Fibroblast of skin of right biceps (primary cell): ENCODE results near the gene TAF6L.
A peak's percentile ranks its signal among the peaks of the same experiment; 100 is the strongest.
"Not testable (repeated sequence)": the region's sequence is repeated elsewhere in the genome, so short reads cannot be mapped to it uniquely, and the experiment has no call there.

Experiments
- DNase-seq: peaks from one replicate; pipeline ENCODE4 v3.0.0-alpha.2; 2013

Gene TAF6L

GRCh38 chr11:62805961-62806441 lies 34.8 kb downstream of the TAF6L start:
- peak; percentile 26 for DNase-seq

DNA sequence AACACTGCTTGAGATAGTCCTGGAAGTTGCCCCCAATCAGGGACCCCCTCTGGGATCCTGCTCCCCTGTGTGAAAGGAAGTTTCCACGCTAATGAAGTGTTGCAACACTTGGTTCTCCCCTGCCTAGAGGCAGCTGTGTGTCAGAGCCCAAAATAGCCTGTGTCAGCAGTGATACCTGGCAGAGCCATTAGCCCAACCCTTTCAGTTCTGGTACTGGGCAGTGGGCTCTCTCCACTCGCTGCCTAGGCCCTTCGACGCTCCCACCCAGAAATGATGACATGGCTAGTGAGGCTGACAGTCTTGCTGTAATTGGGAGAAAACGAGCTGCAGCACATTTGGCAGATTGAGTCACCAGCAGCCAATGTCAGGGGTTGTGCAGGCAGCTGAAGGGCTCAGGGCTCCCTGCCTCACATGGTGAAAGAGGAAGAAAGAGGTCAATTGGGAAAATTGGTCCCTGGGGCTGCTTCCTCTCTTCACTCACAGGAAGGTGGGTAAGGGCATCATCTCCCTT lies 35.5 kb downstream of the TAF6L start:
- peak; percentile 13 for DNase-seq

GRCh38 chr11:62810748-62811147 lies 39.6 kb downstream of the TAF6L start:
- no peak for DNase-seq

- DNase-seq: no peak
Measured at GRCh38 chr11:62811659-62812058, 40.5 kb downstream of the TAF6L start.

- DNase-seq: no peak
Measured at GRCh38 chr11:62816557-62816956, 45.4 kb downstream of the TAF6L start.

- no peak for DNase-seq
Measured at GRCh38 chr11:62817129-62817528, 45.9 kb downstream of the TAF6L start.

DNA sequence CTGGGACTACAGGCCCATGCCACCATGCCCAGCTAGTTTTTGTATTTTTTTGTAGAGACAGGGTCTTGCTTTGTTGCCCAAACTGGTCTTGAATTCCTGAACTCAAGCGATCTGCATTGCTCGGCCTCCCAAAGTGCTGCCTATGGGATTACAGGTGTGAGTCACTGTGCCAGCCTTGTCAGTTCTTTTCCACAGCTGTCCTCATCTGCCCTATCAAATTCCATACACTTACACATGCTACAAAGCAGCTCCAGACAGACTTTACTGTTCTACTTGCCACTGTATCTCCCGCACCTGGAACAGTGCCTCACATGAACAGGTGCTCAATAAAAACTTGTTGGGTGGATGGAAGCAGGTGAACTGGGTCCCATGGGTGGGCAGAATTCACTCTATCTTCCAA lies 52.5 kb downstream of the TAF6L start:
- DNase-seq: no peak

- DNase-seq: not testable (repeated sequence)
Measured at GRCh38 chr11:62828130-62828529, 56.9 kb downstream of the TAF6L start.

DNA sequence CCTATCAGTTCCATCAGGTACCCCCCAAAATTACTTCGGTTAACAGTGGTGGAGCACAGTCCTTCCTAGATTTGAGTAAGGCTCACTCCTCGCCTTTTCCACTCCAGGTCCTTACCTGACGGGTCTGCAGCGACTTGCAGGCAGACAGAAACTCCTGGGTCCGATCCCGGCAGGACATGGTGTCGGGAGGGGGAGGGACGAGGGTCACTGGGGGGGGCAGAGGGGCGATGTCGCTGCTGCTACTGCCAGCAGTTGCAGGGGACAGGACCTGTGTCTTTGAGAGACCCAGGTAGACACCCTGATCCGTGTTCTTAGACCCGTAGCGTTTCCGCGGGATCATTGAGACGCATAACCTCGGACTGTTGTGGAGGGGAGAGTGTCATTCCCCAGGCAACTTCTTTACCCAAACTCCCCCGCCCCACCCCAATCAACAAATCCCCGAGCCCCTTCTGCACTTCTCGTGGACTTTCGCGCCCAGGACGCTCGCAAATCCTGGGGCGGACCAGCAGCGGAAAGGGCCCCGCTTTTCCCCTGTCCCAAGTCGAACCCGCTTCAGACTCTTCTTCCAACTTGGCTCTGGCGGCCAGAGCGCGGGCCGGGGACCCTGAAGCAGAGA lies 59.8 kb downstream of the TAF6L start:
- DNase-seq: no peak

GRCh38 chr11:62831520-62832335 lies 60.5 kb downstream of the TAF6L start, which contains the start of gene STX5:
Gene STX5, minus strand, starts transcription at chr11:62832051. Its CDS starts 808 bp downstream, at chr11:62831243.
- peak; percentile 98 for DNase-seq

GRCh38 chr11:62832336-62833234 lies 61.4 kb downstream of the TAF6L start, which contains the start of gene TEX54:
Gene TEX54, minus strand, starts transcription at chr11:62832841.
- DNase-seq: no peak

DNA sequence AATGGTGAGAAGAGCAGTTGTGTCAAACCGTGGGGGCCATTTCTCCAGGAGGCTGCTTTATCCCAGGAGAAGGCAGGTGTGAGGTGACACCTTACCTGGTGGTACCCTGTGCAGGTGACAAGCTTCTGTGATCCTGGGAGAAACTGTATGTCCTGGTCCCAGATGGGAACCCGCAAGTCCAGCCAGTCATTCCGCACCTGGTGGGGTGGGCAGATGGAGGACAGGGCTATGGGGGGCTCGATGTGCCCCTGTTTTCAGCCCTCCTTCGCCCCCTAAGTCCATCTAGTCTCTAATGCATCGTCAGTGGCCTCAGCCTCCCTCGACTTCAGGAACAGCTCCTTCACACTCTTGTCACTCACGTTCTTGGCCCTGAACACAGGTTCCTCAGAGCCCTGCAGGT lies 64.1 kb downstream of the TAF6L start:
- no peak for DNase-seq
